HL-60 (cell line): ENCODE data around the gene FAM169A.
"Not testable (repeated sequence)": the region's sequence is repeated elsewhere in the genome, so short reads cannot be mapped to it uniquely, and the experiment has no call there.

Source experiments
- DNase-seq, 2 experiments: peaks; one replicate each; pipeline ENCODE4 v3.0.0-alpha.2; 2010 to 2020; ENCODE audit warnings: low read depth in 1 of 2, low spot score in 1 of 2
- H3K27ac ChIP-seq: fragments of 250-450 bp; sonication (Bioruptor Pico); replicated peaks from 2 replicates; pipeline ENCODE4 v1.5.1; 2020; ENCODE audit warnings: mild to moderate bottlenecking, moderate library complexity
- H3K27me3 ChIP-seq: fragments of 250-450 bp; sonication (Bioruptor Pico); 2 replicates; pipeline ENCODE4 v1.5.1; 2021; ENCODE audit warnings: mild to moderate bottlenecking, moderate library complexity; ENCODE audit not compliant: insufficient read depth, poor library complexity, severe bottlenecking
- H3K4me3 ChIP-seq: replicated peaks from 2 replicates; pipeline ENCODE4 v1.5.1; 2011; ENCODE audit warnings: mild to moderate bottlenecking, control low read depth, low read length; ENCODE audit not compliant: insufficient read depth
- CTCF ChIP-seq: IDR thresholded peaks from one replicate; pipeline ENCODE4 v1.5.1; 2011; ENCODE audit warnings: low read length, control low read depth, inconsistent platforms; ENCODE audit not compliant: insufficient read depth
- GABPA ChIP-seq: IDR thresholded peaks from 2 replicates; pipeline ENCODE4 v1.6.1; 2012; ENCODE audit warnings: low read depth
- POLR2AphosphoS5 ChIP-seq: IDR thresholded peaks from 2 replicates; pipeline ENCODE4 v1.6.1; 2012; ENCODE audit warnings: low read depth
- REST ChIP-seq: IDR thresholded peaks from 2 replicates; pipeline ENCODE4 v1.6.1; 2012; ENCODE audit warnings: low read depth; ENCODE audit not compliant: insufficient replicate concordance
- SPI1 ChIP-seq: IDR thresholded peaks from 2 replicates; pipeline ENCODE4 v1.6.1; 2012; ENCODE audit warnings: low read depth, mild to moderate bottlenecking, borderline replicate concordance

FAM169A gene

GRCh38 chr5:74863726-74864125 lies 2.5 kb downstream of the FAM169A start:
- no peak overlapping the region for H3K27ac ChIP-seq
- H3K4me3 ChIP-seq = no peak overlapping the region
- TF ChIP-seq CTCF = no peak
- TF ChIP-seq REST = no peak
- TF ChIP-seq SPI1 = no peak
- TF ChIP-seq POLR2AphosphoS5 = no peak
- no peak for TF ChIP-seq GABPA
- no peak for DNase-seq
- peaks cover 4% of the 10 kb centered on the region for H3K27me3 ChIP-seq

- Histone ChIP-seq H3K27me3 (peaks cover 4% of the 10 kb centered on the region), H3K27ac (no peak overlapping the region), H3K4me3 (no peak overlapping the region)
- TF ChIP-seq REST (no peak), CTCF (no peak), SPI1 (no peak), GABPA (no peak), POLR2AphosphoS5 (no peak)
- no peak for DNase-seq
Measured at GRCh38 chr5:74862221-74862620, 4.0 kb downstream of the FAM169A start.

- not testable (repeated sequence) for H3K27me3 ChIP-seq, DNase-seq, H3K27ac ChIP-seq, H3K4me3 ChIP-seq
Measured at GRCh38 chr5:74856975-74857374, 9.2 kb downstream of the FAM169A start.

- Histone ChIP-seq H3K27me3 (no peaks in the 10 kb centered on the region), H3K27ac (no peak overlapping the region), H3K4me3 (no peak overlapping the region)
- DNase-seq = no peak
- no peak for TF ChIP-seq CTCF
- TF ChIP-seq POLR2AphosphoS5 = no peak
- no peak for TF ChIP-seq REST
Measured at GRCh38 chr5:74853256-74853655, 12.9 kb downstream of the FAM169A start.
